Fibroblast of the aortic adventitia (primary cell): Measurements from ENCODE around the gene RORC. TPM values are rescaled to one million over a fixed set of nuclear protein-coding genes. Genes with fewer than 3 reads are reported as not detected.

Experiments
- DNase-seq: peaks from one replicate; pipeline ENCODE4 v3.0.0-alpha.2; 2010; ENCODE audit warnings: low read depth
- H3K4me3 ChIP-seq: 2 replicates; pipeline ENCODE4 v1.5.1; 2011; ENCODE audit warnings: low read depth, mild to moderate bottlenecking, control low read depth, low read length, moderate library complexity
- small RNA-seq: library from RNA; depleted of rRNA; stranded (forward); fragments of <200 nt; gene quantifications from one replicate; pipeline ENCODE3, GENCODE V24; 2012
- total RNA-seq: library from RNA; depleted of rRNA; stranded (reverse); fragments of >200 nt; gene quantifications from 2 replicates; pipeline ENCODE4 v1.2.3, GENCODE V29; 2012; ENCODE audit warnings: low replicate concordance
- TF ChIP-seq, protein P1 (sequence below): IDR thresholded peaks from 2 replicates; pipeline ENCODE4 v1.5.1; 2011; ENCODE audit warnings: mild to moderate bottlenecking, low read length, control low read depth, inconsistent platforms; ENCODE audit not compliant: insufficient read depth

RORC gene
- total RNA-seq, 1 donor, result not detected

GRCh38 chr1:151762941-151763921 is 68.4 kb downstream of the RORC start, which contains the start of gene MRPL9:
MRPL9 (minus strand) TSS chr1:151763496; CDS start chr1:151763479, 17 bp downstream.
- TF ChIP-seq, protein P1, sequence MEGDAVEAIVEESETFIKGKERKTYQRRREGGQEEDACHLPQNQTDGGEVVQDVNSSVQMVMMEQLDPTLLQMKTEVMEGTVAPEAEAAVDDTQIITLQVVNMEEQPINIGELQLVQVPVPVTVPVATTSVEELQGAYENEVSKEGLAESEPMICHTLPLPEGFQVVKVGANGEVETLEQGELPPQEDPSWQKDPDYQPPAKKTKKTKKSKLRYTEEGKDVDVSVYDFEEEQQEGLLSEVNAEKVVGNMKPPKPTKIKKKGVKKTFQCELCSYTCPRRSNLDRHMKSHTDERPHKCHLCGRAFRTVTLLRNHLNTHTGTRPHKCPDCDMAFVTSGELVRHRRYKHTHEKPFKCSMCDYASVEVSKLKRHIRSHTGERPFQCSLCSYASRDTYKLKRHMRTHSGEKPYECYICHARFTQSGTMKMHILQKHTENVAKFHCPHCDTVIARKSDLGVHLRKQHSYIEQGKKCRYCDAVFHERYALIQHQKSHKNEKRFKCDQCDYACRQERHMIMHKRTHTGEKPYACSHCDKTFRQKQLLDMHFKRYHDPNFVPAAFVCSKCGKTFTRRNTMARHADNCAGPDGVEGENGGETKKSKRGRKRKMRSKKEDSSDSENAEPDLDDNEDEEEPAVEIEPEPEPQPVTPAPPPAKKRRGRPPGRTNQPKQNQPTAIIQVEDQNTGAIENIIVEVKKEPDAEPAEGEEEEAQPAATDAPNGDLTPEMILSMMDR, result no peak
- H3K4me3 ChIP-seq, result peak within 1 kb of the TSS; percentile 91
- DNase-seq, result peak; percentile 69

DNA sequence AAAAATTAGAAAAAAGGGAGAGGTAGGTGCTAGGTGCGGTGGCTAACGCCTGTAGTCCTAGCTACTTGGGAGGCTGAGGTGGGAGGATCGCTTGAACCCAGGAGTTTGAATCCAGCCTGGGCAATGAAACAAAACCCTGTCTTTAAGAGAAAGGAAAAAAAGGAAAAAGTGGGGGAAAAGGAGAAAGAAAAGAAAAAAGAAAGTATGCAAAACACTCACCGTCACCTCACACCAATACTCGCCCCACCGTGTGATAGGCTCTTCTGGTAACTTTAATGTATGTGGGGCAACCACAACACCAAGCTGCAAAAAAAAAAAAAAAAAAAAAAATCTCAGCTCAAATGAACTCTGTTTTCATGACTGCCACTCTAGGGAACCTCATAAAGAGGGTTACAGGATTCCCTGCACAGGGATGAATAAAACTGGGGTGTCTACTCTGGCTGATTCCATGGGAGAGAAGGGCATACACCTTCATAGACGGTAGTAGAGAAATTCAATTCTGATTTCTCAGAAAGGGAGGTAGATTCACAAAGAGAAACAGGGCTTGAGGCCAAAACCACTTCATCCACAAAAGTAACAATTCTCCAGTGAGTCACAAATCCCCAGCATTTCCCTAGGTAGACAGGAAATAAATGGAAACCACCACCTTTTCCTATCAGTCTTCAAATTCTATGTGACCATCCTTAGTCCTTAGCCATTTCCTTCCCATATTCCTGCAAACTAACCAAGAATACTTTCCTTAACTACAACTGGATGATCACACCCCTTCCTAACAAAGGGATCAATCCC is 70.8 kb downstream of the RORC start:
- H3K4me3 ChIP-seq, result no peak overlapping the region
- no peak for DNase-seq
- TF ChIP-seq, protein P1, result no peak

GRCh38 chr1:151759241-151759640 is 72.4 kb downstream of the RORC start:
- TF ChIP-seq, protein P1, result no peak
- no peak for DNase-seq
- H3K4me3 ChIP-seq, result no peak overlapping the region

- TF ChIP-seq, protein P1, result no peak
- H3K4me3 ChIP-seq, result no peak overlapping the region
- peak; percentile 36 for DNase-seq
Measured at GRCh38 chr1:151756291-151756690, 75.3 kb downstream of the RORC start.

Small RNAs within 50 kb of the gene (small RNA-seq; reads per million reads assigned to genes)
- gene RF00019, result not detected

Other genes starting within 250 kb of the RORC start
- gene SNX27, start 219.8 kb downstream of the RORC start, total RNA-seq, result 14.1 and 28.6 TPM in 2 replicates
- gene CELF3, start 115.0 kb downstream of the RORC start, total RNA-seq, result not detected in 2 replicates
- gene RIIAD1, start 110.3 kb downstream of the RORC start, total RNA-seq, result 5.8 TPM in 1 of 2 replicates, not detected in the other
- 57.6 and 120 TPM in 2 replicates for gene MRPL9, start 68.3 kb downstream of the RORC start, total RNA-seq
- gene TDRKH, start 41.3 kb downstream of the RORC start, total RNA-seq, result 1.6 and 2.1 TPM in 2 replicates
- not detected in 2 replicates for gene LINGO4, start 26.4 kb downstream of the RORC start, total RNA-seq
- gene C2CD4D, start 8.0 kb upstream of the RORC start, total RNA-seq, result not detected in 2 replicates
- gene THEM5, start 21.9 kb upstream of the RORC start, total RNA-seq, result not detected in 2 replicates
- gene THEM4, start 77.7 kb upstream of the RORC start, total RNA-seq, result 6.3 and 18.3 TPM in 2 replicates
- gene S100A10, start 162.1 kb upstream of the RORC start, total RNA-seq, result 271 and 340 TPM in 2 replicates
- gene S100A11, start 205.2 kb upstream of the RORC start, total RNA-seq, result 28.9 and 381 TPM in 2 replicates